Sigmoid colon (tissue), 3 donors: Measurements from ENCODE around the gene GDE1.

Source experiments
- POLR2A ChIP-seq, 2 donors: fragments of 450-650 bp; IDR thresholded peaks; one replicate each; pipeline ENCODE4 v1.6.1; 2016; ENCODE audit warnings: antibody characterized with exemption in 2 of 2, mild to moderate bottlenecking in 2 of 2, moderate library complexity in 2 of 2
- TF ChIP-seq, protein P1 (sequence below), 4 experiments: fragments of 450-650 bp in 3 of 4; fragments of 200-600 bp in 1 of 4; IDR thresholded peaks; one replicate each; pipeline ENCODE4 v1.5.1; 2016 to 2019; ENCODE audit warnings: antibody characterized with exemption in 4 of 4, mild to moderate bottlenecking in 3 of 4, moderate library complexity in 2 of 4

DNA sequence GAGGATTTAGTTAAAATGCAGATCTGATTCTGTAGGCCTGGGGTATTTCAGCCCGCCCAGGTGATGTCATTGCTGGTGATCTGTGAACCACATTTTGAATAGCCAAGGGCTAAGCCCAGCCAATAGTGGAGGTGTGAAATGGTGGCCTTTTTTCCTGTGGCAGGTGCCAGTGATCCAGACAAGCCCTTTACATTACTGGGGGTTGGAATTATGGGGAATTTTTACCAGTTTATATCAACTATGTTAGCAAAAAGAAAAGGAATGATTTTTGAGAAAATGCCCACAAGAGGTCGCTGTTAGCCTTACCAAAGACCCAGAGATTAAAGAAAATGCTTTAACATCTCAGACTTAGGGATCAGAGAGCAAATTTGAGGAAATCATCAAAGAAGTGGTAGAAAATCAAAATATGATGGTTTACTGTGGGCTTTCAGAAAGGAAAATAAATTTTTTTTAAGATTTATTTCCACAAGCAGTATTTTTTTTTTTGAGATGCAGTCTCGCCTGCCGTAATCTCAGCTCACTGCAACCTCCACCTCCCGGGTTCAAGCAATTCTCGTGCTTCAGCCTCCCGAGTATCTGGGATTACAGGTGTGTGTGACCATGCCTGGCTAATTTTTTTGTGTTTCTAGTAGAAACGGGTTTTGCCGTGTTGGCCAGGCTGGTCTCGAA, 37.5 kb upstream of the GDE1 start:
- TF ChIP-seq, protein P1, sequence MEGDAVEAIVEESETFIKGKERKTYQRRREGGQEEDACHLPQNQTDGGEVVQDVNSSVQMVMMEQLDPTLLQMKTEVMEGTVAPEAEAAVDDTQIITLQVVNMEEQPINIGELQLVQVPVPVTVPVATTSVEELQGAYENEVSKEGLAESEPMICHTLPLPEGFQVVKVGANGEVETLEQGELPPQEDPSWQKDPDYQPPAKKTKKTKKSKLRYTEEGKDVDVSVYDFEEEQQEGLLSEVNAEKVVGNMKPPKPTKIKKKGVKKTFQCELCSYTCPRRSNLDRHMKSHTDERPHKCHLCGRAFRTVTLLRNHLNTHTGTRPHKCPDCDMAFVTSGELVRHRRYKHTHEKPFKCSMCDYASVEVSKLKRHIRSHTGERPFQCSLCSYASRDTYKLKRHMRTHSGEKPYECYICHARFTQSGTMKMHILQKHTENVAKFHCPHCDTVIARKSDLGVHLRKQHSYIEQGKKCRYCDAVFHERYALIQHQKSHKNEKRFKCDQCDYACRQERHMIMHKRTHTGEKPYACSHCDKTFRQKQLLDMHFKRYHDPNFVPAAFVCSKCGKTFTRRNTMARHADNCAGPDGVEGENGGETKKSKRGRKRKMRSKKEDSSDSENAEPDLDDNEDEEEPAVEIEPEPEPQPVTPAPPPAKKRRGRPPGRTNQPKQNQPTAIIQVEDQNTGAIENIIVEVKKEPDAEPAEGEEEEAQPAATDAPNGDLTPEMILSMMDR (IDR thresholded peaks at IDR 0.05) = peak; percentile 18 to 64 (median 36)
- TF ChIP-seq POLR2A (IDR thresholded peaks at IDR 0.05) = no peak
